ENCODE data around the gene TMUB2.

- TF ChIP-seq, protein P1, sequence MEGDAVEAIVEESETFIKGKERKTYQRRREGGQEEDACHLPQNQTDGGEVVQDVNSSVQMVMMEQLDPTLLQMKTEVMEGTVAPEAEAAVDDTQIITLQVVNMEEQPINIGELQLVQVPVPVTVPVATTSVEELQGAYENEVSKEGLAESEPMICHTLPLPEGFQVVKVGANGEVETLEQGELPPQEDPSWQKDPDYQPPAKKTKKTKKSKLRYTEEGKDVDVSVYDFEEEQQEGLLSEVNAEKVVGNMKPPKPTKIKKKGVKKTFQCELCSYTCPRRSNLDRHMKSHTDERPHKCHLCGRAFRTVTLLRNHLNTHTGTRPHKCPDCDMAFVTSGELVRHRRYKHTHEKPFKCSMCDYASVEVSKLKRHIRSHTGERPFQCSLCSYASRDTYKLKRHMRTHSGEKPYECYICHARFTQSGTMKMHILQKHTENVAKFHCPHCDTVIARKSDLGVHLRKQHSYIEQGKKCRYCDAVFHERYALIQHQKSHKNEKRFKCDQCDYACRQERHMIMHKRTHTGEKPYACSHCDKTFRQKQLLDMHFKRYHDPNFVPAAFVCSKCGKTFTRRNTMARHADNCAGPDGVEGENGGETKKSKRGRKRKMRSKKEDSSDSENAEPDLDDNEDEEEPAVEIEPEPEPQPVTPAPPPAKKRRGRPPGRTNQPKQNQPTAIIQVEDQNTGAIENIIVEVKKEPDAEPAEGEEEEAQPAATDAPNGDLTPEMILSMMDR (conservative IDR thresholded peaks at IDR 0.05 in 1 of 2, IDR thresholded peaks at IDR 0.05 in 1 of 2; ENCODE audit: extremely low read depth in 1 of 2, insufficient read depth in 1 of 2, low read depth in 1 of 2, low read length in 2 of 2) = no peak
- no peak for TF ChIP-seq EZH2 (IDR thresholded peaks at IDR 0.05; ENCODE audit: borderline replicate concordance, low read length)
These were observed 27.4 kb downstream of the TMUB2 start for GRCh38 chr17:44214230-44214494.
